NCI-H510A (cell line): ENCODE data around the gene FGD2.

ENCODE experiments used
- DNase-seq: peaks from one replicate; lab custom pipeline; 2025; lab: John Stamatoyannopoulos, UW

The FGD2 gene

GRCh38 chr6:37005061-37005810 is at the start of gene FGD2:
TSS of gene FGD2 (plus strand) at chr6:37005655. CDS start at chr6:37005818, 163 bp downstream.
- no peak for DNase-seq

DNA sequence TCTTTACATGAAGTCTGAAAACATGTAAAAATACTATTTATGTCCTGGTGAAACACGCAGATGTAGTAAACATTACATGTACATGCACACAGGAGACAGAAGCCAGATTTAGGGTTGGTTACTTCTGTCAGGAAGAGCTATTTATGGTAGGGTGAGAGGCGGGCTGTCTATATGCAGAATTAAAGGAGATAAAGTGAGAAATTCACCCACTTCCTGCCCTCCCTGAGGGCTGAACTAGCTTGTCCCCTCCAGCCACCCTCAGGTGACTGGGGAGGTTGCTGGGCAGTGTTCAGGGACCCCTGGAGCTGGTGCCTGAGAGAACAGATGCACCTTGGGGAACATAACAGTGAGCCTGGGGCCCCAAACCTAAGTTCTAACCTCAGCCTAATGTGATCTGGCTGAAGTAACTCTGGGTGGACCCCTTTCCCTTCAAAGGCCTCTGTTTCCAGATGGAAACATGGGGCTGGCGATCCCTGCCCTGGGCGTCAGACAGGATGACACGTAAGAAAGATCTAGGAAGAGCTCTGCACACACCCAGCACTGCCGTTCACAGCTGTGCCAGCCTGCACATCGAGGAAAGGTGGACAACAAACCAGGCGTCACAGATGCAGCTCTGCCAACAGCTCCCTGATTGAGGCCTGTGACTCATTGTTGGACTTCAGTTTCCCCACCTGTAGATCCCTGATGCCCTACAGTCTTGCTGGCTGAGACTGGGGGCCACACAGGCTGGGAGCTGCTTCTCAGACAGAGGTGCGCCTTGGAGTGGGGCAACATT is 49.6 kb upstream of the FGD2 start:
- no peak for DNase-seq

- no peak for DNase-seq
These were observed 49.0 kb upstream of the FGD2 start for GRCh38 chr6:36956446-36956820.

GRCh38 chr6:36957773-36958271 is 47.6 kb upstream of the FGD2 start:
- no peak for DNase-seq

GRCh38 chr6:36958775-36959554 is 46.5 kb upstream of the FGD2 start:
- no peak for DNase-seq

DNA sequence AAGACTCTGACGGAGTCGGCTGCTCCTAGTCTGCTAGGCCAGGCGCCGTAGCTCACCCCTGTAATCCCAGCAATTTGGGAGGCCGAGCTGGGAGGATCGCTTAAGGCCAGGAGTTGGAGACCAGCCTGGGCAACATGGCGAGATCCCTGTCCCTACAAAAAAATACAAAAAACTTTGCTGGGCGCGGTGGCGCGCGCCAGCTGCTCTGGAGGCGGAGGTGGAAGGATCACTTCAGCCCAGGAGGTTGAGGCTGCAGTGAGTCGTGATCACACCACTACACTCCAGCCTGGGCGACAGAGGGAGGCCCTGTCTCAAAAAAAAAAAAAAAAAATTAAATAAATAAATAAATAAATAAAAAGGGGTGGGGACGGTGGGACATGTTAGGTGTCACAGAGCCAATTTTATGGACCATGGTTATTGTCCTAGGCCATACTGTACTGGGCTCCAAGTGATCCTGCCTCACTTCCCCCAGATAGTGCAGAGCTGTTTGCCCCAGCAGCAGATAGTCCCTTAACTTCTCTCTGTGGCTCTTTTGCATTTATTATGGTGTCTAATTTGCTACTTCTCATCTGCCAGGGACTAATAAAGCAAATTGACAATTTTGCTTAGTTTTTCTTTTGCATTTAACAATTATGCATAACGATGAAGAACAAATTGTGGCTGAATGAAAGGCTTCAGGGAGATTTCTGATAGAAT is 45.8 kb upstream of the FGD2 start:
- no peak for DNase-seq

GRCh38 chr6:36961441-36962435 is 43.7 kb upstream of the FGD2 start:
- DNase-seq, result no peak

DNA sequence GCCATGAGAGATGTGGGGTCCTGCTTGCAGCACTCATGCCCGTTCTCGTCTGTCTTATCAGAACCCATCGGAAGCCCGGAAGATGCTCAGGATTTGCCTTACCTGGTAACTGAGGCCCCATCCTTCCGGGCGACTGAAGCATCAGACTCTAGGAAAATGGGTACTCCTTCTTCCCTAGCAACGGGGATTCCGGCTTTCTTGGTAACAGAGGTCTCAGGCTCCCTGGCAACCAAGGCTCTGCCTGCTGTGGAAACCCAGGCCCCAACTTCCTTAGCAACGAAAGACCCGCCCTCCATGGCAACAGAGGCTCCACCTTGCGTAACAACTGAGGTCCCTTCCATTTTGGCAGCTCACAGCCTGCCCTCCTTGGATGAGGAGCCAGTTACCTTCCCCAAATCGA is 42.6 kb upstream of the FGD2 start:
- DNase-seq, result peak; percentile 38

GRCh38 chr6:36963451-36964290 is 41.8 kb upstream of the FGD2 start:
- no peak for DNase-seq

DNA sequence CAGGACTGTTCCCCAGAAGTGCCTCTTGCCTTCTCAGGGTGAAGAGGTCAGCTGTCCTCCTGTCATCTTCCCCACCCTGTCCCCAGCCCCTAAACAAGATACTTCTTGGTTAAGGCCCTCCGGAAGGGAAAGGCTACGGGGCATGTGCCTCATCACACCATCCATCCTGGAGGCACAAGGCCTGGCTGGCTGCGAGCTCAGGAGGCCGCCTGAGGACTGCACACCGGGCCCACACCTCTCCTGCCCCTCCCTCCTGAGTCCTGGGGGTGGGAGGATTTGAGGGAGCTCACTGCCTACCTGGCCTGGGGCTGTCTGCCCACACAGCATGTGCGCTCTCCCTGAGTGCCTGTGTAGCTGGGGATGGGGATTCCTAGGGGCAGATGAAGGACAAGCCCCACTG is 41.1 kb upstream of the FGD2 start:
- DNase-seq, result no peak

DNA sequence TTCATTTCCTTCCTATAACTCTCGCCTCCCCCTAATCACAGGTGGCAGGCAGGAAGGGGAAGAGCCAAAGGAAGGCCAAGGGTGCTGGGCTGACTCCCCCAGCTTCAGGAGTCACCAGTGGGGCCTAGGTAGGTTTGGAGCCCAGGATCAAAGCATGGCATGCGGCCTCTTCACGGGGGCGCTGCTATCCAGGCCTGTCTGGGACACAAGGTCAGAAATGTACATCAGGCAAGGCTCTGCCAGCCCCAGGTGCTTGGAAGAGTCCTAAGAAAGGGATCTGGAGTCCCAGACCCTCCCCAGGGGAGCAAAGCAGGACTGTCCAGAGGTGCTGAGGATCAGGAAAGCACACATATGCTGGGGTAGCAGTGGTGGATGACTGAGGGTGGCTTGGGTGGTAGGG is 40.5 kb upstream of the FGD2 start:
- DNase-seq, result no peak

DNA sequence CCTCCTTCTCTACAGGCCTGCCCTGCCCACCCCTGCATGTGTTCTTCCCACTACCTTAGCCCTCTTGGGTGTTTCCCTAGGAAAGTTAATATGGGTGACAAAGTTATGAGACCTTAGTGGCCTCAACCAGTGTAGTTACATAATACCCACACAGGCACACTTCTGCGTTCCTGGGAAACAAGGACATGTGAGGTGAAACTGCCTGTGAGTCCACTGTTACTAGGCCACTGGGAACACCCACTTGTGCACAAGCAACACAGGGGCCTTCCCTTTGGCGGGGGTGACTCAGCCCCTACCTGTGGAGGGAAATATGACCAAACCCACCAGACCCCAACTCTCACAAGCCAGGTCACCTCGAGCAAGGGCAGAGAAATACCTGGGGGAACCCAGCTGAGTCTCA is 38.2 kb upstream of the FGD2 start:
- no peak for DNase-seq

DNA sequence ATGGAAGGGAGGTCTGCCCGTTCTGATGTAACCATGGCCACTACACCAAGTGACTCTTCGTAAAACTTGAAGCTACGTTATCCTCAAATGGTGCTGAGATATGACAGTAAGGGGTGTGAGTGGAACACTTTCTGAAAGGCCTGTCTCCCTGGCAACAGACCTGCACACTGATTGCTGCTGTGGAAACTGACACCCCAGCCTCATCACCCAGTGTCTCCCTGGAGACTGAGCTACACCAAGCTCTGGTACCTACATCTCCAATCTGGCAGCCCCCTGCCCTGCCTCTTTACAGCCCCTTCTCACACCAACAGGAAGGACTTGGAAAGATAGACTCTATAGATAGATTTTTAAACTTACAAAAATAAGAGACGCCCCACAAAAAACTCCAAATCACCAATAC is 37.7 kb upstream of the FGD2 start:
- DNase-seq, result no peak

DNA sequence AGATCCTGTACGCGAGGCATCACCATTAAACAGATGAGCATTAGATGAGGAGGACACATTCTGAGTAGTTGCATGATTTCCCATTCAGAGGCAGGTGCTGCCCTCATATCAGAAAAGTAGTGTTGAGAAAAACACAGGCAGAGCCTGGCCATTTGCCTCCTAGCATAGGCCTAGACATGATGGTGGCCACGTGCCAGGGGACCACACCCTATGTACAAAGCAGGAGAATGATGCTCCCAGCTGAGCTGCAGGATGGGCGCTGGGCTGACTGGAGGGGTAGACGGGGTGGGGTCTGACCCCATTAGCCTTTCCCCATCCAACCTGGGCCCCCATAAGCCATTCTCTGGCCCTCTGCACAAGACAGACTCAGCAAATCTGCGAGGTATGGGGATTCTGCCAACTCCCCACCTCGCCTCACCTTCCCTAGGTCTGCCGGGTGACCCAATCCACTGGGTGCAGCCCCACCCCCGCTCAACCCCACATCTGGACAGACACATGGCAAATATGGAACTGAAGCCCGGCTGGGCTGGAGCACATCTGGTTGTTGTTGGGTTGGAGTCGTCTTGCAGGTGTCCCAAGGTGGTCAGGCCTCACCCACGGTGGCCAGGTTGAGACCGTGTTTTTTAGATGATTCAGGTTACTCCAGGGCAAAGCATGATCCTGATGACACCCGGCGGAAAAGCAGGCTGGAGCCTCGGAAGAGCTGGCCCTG is 37.0 kb upstream of the FGD2 start:
- no peak for DNase-seq

DNA sequence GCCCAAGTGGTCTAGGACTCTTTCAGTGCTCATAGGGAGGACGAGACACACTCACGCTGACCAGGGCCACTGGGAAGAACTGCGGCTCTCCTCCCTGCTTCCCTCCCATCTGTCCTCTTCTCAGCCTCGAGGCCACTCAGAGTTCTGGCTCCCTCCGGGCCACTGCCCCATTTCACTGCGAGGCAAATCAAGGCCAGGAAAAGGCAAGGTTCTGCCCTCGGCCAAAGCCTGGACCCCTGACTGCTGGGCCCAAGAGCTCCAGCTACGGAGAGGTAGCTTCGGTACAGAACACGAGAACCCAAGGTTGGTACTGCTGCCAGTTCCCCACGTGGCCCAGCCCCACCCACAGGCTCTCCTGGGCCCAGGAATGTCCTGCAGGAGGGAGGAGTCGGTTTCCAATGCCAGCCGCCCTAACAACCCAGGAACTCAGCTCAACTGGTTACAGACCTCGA is 36.2 kb upstream of the FGD2 start:
- no peak for DNase-seq

DNA sequence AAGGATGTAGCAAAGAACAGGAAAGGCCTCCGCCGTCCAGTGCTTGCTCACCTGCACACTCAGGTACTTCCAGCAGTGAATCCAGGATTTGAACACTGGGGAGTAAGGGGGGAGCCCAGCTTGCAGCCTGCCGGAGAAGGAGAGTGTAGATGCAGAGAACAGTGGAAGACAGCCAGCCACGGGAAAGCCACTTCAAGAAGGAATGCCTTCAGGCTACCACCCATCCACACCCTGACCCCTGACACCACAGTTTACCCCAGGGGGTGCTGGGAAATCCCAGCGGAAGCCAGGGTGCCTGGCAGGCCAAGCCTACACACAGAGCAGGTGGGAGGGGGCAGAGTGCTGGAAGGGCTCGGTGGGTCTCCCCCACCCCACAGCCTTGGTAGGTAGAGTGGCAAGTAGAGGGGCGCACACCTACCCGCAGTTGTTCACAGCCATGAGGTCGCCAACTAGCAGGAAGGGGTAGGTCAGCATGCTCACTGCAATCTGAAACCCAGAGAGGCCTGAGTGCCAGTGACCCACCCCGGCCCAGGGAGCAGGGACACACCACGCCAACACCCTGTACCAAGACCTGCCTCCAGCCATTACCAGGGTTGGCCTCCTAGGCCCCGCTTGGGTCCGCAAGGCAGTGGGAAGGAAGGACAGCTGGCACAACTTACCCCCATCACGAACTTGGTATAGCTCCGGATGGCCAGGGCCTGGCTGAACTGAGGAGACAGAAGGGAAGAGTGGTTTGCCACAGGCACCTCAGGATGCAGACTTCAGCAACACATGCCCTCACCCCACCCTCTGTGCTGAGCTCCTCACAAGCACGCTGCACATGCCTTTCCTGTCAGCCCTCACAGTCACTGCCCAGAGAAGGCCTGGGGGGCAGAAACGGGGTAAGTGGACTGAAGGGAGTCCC is 35.2 kb upstream of the FGD2 start:
- no peak for DNase-seq

DNA sequence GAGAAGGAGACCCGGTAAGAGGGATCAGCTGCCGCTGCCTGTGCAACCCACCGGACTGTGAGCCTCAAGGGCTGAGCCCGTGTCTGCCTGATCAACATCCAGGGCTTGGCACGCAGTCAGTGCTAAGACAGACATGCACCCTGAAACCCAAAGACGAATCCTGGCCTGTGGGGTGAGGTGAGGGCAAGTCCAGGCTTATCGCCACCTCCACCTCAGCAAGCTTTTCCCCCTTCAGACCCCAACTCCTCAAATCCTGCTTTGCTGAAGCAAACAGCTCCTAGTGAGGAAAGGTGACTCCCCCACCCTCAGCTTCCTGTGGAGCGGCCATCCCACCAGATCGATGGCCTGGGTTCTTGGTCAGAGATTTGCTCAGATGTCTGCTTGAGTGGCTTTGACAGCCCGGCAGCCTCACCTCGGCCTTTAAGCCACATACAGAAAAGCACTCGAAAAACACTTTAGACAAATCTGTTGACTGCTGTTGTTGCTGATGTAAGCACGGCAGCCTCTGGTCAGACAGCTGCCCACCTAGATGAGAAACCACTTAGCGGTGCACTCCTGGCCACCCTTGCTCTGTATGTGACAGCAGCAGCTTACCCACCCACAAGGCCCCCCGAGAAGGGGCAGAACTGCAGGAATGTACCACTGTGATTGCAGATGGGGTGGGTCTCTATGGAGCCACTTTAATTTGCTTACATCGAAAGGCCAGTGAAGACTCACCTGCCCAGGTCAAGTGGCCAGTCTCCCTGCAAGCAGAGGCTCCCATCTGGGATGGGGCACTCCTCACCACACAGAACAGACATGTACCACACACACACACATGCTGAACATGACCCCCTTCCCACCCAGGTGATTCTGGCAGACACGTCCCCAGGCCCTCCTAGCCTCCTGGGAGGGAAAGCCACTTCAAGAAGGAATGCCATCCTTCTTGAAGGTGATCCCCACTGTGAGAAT is 34.3 kb upstream of the FGD2 start:
- DNase-seq, result no peak
